Ovary (tissue), 9 donors: ENCODE measurements around the gene TRIB2. TPM values are rescaled to one million over a fixed set of nuclear protein-coding genes. Genes with fewer than 3 reads are reported as not detected.

Source experiments
- DNase-seq, 5 donors: peaks; one replicate each; pipeline ENCODE4 v3.0.0-alpha.2; 2019 to 2020
- H3K27ac ChIP-seq, 2 donors: fragments of 200-600 bp; one replicate each; pipeline versions ENCODE4 v1.5.1 to v1.8.0; 2019 to 2022
- H3K27me3 ChIP-seq: fragments of 200-600 bp; one replicate; pipeline ENCODE4 v1.8.0; 2022
- H3K36me3 ChIP-seq: fragments of 200-600 bp; sonication (generic); one replicate; pipeline ENCODE4 v1.5.1; 2019
- H3K4me1 ChIP-seq: one replicate; pipeline ENCODE4 v1.8.1; 2013; ENCODE audit warnings: mild to moderate bottlenecking, moderate library complexity; ENCODE audit not compliant: insufficient read depth
- H3K4me3 ChIP-seq: fragments of 200-600 bp; sonication (generic); one replicate; pipeline ENCODE4 v1.5.1; 2017
- H3K9me3 ChIP-seq, 2 donors: fragments of 200-600 bp in 1 of 2; sonication (generic) in 1 of 2; one replicate each; pipeline versions ENCODE4 v1.5.1 to v1.8.1; 2013 to 2019; ENCODE audit warnings: mild to moderate bottlenecking in 1 of 2, moderate library complexity in 1 of 2
- EP300 ChIP-seq: sonication (generic); formaldehyde crosslinking; IDR thresholded peaks from one replicate; pipeline ENCODE4 v1.6.1; 2017; ENCODE audit warnings: antibody characterized with exemption
- POLR2A ChIP-seq: fragments of 450-650 bp; IDR thresholded peaks from one replicate; pipeline ENCODE4 v1.6.1; 2017; ENCODE audit warnings: antibody characterized with exemption, mild to moderate bottlenecking, moderate library complexity
- WGBS, 3 donors: extraction: QIAGEN DNeasy Blood & Tissue Kit in 1 of 3; methylation state at CpG; one replicate each; pipeline versions ENCODE4 v1.1.5 to v1.1.7; 2013 to 2017; 5-methylcytosine and 5-hydroxymethylcytosine counted together
- intact Hi-C, 4 donors: fragments of 100-400 bp; cut with DNase I; formaldehyde crosslinking; loops; one replicate each; pipeline versions ENCODE4 v1.11.0 to v1.15.1; 2022 to 2023
- polyA plus RNA-seq, 2 donors: library from polyadenylated mRNA; stranded (reverse); fragments of 200-250 nt in 1 of 2; fragments of 350-450 nt in 1 of 2; fragmentation: Illumina TruSeq in 1 of 2; extraction: RNeasy Lipid Tissue Mini Kit (QIAGEN cat#74804) in 1 of 2; gene quantifications; one replicate each; pipeline ENCODE4 v1.2.3, GENCODE V29; 2013 to 2014
- total RNA-seq, 7 donors: library from RNA; depleted of rRNA in 2 of 7; stranded (reverse); fragments of >200 nt in 2 of 7; fragmentation: NEBNext Ultra II Directional in 3 of 7; extraction: Animal tissue kit (Norgen Biotek cat#: 25700) in 3 of 7; gene quantifications; one replicate each; pipeline versions ENCODE4 v1.1.0 to v1.2.4, GENCODE V29; 2016 to 2023
- TF ChIP-seq, protein P1 (sequence below), 3 donors: fragments of 450-650 bp in 2 of 3; fragments of 200-600 bp in 1 of 3; IDR thresholded peaks; one replicate each; pipeline versions ENCODE4 v1.5.1 to v1.8.0; 2016 to 2022; ENCODE audit warnings: antibody characterized with exemption in 3 of 3, mild to moderate bottlenecking in 1 of 3
- donor health status: DM: no; HTN: no; CAD: no; lungs with moderate emphysema.
- donor health status: DM: no; HTN: no; CAD: no.
- donor health status: Bipolar disorder and iron deficiency.
- donor health status: DM: yes; HTN: yes; CAD: no.
- donor health status: DM: no; HTN: no; CAD: no.
- donor health status: DM: yes; HTN: yes; CAD: no.

Gene TRIB2
- total and polyA plus RNA-seq, 9 donors = 60.4 to 209 (median 94.7) TPM

DNA sequence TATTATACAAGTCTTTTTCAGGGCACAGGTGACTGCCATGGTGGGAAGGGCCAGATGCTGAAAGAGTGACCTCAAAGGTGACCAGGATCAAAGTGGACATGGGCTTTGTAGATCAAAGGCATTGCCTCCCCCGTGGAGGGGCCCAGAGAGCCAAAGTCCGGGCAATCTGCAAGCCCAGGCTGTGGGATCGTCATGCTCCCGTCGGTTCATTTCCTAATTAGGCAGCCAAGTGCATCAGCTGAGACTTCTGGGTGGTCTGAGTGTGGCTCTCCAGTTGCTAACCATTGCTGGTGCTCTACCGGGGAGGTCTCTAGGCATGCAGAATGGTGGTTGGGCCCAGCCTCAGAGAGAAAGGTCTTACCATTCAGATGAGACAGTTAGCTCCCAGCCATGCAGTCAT, 61.6 kb downstream of the TRIB2 start:
- Histone ChIP-seq H3K4me3 (no peak overlapping the region), H3K27ac (no peak overlapping the region), H3K36me3 (no peaks in the 10 kb centered on the region), H3K4me1 (peaks cover 4% of the 10 kb centered on the region), H3K9me3 (no peaks in the 10 kb centered on the region), H3K27me3 (no peaks in the 10 kb centered on the region)
- intact Hi-C loops = no loop called here
- no peak for TF ChIP-seq POLR2A
- TF ChIP-seq, protein P1, sequence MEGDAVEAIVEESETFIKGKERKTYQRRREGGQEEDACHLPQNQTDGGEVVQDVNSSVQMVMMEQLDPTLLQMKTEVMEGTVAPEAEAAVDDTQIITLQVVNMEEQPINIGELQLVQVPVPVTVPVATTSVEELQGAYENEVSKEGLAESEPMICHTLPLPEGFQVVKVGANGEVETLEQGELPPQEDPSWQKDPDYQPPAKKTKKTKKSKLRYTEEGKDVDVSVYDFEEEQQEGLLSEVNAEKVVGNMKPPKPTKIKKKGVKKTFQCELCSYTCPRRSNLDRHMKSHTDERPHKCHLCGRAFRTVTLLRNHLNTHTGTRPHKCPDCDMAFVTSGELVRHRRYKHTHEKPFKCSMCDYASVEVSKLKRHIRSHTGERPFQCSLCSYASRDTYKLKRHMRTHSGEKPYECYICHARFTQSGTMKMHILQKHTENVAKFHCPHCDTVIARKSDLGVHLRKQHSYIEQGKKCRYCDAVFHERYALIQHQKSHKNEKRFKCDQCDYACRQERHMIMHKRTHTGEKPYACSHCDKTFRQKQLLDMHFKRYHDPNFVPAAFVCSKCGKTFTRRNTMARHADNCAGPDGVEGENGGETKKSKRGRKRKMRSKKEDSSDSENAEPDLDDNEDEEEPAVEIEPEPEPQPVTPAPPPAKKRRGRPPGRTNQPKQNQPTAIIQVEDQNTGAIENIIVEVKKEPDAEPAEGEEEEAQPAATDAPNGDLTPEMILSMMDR (IDR thresholded peaks at IDR 0.05) = no peak
- TF ChIP-seq EP300 = no peak
- WGBS, 3 donors = 15 to 37% (median 33%) methylated on average over 6 of the region's 6 CpGs
- no peak for DNase-seq

DNA sequence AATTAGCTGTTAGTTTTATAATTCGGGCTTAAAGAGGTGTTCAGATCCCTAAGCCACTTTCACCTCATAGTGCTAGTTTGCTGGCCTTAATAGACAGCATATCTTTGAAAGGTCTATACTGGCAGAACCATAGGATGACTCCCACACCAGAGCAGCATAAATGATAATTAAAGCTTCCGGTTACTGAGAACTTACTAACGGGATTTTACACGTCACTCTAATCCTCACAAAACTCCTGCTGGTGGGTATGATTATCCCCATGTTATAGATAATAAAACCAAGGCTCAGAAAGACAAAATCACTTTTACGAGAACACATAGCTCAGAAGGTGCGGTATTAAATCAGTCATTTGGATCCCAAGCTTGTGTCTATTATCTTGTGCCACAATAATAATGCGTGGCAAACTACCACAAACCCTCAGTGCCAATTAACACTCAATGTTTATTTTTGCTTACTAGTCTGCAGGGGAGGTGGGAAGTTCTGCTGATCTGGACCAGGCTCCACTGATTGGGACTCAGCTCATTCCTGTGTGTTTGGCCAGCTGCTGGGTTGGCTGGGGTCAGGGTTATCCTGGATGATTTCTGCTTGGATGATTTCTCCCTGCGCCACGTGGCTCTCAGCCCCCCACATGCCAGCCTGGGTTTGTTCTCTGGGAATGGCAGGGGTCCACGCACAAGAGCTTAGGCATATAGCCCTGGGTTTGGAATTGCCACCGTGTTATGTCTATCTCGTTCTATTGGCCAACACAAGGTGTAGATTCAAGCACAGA, 62.3 kb downstream of the TRIB2 start:
- TF ChIP-seq, protein P1 (IDR thresholded peaks at IDR 0.05) = no peak
- no peak for TF ChIP-seq EP300
- no peak for TF ChIP-seq POLR2A
- no peak overlapping the region for H3K27ac ChIP-seq
- H3K9me3 ChIP-seq = no peaks in the 10 kb centered on the region
- H3K27me3 ChIP-seq = no peaks in the 10 kb centered on the region
- DNase-seq = no peak
- H3K4me3 ChIP-seq = no peak overlapping the region
- WGBS, 3 donors = 82 to 87% (median 84%) methylated on average over 12 of the region's 12 CpGs
- intact Hi-C loops = no loop called here
- peaks cover 4% of the 10 kb centered on the region for H3K4me1 ChIP-seq
- H3K36me3 ChIP-seq = no peaks in the 10 kb centered on the region

DNA sequence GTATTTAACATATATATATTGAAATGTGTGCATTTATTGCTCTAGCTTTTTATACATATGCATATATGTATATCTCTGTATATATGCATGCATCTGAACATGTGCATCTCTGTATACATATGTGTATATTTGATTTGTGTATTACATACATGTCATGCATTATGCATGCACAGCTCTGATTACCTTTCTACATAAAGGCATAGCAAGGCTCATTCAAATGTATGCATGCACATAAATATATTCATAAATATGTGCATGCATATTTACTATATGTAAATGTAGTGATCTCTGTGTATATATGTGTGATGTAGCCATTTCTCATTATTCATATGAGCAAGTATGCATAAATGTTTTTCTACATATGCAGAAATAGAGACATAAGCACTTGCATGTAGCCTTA, 64.6 kb downstream of the TRIB2 start:
- Histone ChIP-seq H3K4me3 (no peak overlapping the region), H3K27ac (no peak overlapping the region), H3K4me1 (peaks cover 4% of the 10 kb centered on the region), H3K9me3 (no peaks in the 10 kb centered on the region), H3K27me3 (no peaks in the 10 kb centered on the region), H3K36me3 (no peaks in the 10 kb centered on the region)
- no peak for DNase-seq
- TF ChIP-seq, protein P1 (IDR thresholded peaks at IDR 0.05) = no peak
- TF ChIP-seq EP300 (no peak), POLR2A (no peak)
- intact Hi-C loops = no loop called here

DNA sequence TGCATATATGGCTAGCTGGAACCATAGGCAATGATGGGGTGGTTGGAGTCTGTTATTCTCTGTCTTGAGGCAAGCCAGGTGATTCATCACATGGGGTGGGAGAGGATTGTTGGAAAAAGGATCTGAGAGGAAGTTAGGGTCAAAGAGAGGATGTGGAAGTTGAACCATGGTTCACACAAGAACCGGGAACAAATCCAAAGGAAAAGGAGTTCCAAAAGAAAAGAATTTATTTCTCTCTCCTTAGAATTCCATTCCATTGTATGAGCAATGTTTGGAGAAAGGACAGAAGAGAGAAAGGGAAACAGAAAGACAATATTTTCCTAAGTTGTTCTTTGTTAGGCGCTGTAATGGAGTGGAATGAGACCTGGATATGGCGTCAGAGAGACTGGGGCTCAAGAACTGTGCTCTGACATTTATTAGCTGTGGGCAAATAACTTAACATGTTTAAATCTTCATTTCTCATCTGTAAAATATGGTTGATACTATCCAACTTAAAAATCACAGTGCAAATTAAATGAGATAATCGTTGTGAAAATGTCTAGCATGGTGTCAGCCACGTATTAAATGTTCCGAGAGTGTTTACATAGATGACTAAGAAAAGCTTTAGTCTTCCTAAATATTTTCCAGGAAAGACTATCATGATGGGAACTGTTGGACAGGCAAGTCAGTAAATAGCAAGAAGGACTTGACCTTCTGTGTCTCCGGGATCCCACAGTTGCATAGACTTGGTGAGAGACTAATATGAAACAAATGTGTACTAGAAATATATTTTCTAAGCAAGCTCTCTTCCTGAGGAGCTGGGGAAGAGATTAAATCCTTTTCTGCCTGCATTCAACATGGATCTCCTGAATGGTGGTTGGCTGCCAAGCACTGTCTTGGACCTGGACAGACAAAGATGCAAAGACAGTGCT, 71.4 kb downstream of the TRIB2 start:
- 21 to 36% (median 35%) methylated on average over 7 of the region's 7 CpGs for WGBS, 3 donors
- Histone ChIP-seq H3K27ac (no peak overlapping the region), H3K27me3 (no peaks in the 10 kb centered on the region), H3K9me3 (no peaks in the 10 kb centered on the region), H3K4me1 (no peaks in the 10 kb centered on the region), H3K36me3 (no peaks in the 10 kb centered on the region), H3K4me3 (no peak overlapping the region)
- no peak for DNase-seq
- intact Hi-C loops = no loop called here
- TF ChIP-seq POLR2A (no peak), EP300 (no peak)
- TF ChIP-seq, protein P1 (IDR thresholded peaks at IDR 0.05) = no peak
